Glutamatergic neuron (in vitro differentiated cells): ENCODE data around the gene PRRT1B. TPM values are rescaled to one million over a fixed set of nuclear protein-coding genes. Genes with fewer than 3 reads are reported as not detected.

ENCODE experiments used
- DNase-seq: peaks from one replicate; pipeline ENCODE4 v3.0.0; 2022
- H3K27ac Mint-ChIP-seq: one replicate; pipeline ENCODE4 v1.8.0; 2020; ENCODE audit warnings: mild to moderate bottlenecking, mixed read lengths, inconsistent platforms; ENCODE audit not compliant: unreplicated experiment
- H3K27me3 Mint-ChIP-seq: one replicate; pipeline ENCODE4 v1.8.0; 2020; ENCODE audit warnings: mild to moderate bottlenecking, moderate library complexity, mixed read lengths, inconsistent platforms; ENCODE audit not compliant: unreplicated experiment
- H3K36me3 Mint-ChIP-seq: one replicate; pipeline ENCODE4 v1.8.0; 2020; ENCODE audit warnings: mild to moderate bottlenecking, mixed read lengths, inconsistent platforms; ENCODE audit not compliant: unreplicated experiment
- H3K4me1 Mint-ChIP-seq: one replicate; pipeline ENCODE4 v1.8.0; 2020; ENCODE audit warnings: mild to moderate bottlenecking, low read depth, mixed read lengths, inconsistent platforms; ENCODE audit not compliant: unreplicated experiment
- H3K4me3 Mint-ChIP-seq: one replicate; pipeline ENCODE4 v1.8.0; 2020; ENCODE audit warnings: mild to moderate bottlenecking, mixed read lengths, inconsistent platforms; ENCODE audit not compliant: unreplicated experiment
- H3K9me3 Mint-ChIP-seq: one replicate; pipeline ENCODE4 v1.8.0; 2020; ENCODE audit warnings: mild to moderate bottlenecking, moderate library complexity, mixed read lengths, inconsistent platforms; ENCODE audit not compliant: unreplicated experiment
- CTCF ChIP-seq: fragments of 200-600 bp; sonication (generic); IDR thresholded peaks from one replicate; pipeline ENCODE4 v1.5.0; 2021; ENCODE audit not compliant: partially characterized antibody, unreplicated experiment
- total RNA-seq: library from RNA; stranded (reverse); fragmentation: NEBNext Ultra II Directional; extraction: Animal tissue kit (Norgen Biotek cat#: 25700); gene quantifications from one replicate; pipeline ENCODE4 v1.2.1, GENCODE V29; 2021; ENCODE audit not compliant: unreplicated experiment

Gene PRRT1B
- total RNA-seq, 1 donor from 2014 or later, result not detected

- no peak overlapping the region for H3K4me3 Mint-ChIP-seq
- DNase-seq, result no peak
- H3K27me3 Mint-ChIP-seq, result peaks cover 19% of the 10 kb centered on the region
- peaks cover 15% of the 10 kb centered on the region for H3K4me1 Mint-ChIP-seq
- TF ChIP-seq CTCF, result no peak
- no peaks in the 10 kb centered on the region for H3K36me3 Mint-ChIP-seq
- H3K9me3 Mint-ChIP-seq, result peaks cover 24% of the 10 kb centered on the region
- peak overlapping the region; percentile 52 for H3K27ac Mint-ChIP-seq
Observed at GRCh38 chr9:131587331-131587730, 42.0 kb downstream of the PRRT1B start.

GRCh38 chr9:131587906-131588305, 42.6 kb downstream of the PRRT1B start:
- DNase-seq, result no peak
- peaks cover 17% of the 10 kb centered on the region for H3K27me3 Mint-ChIP-seq
- no peak for TF ChIP-seq CTCF
- peaks cover 24% of the 10 kb centered on the region for H3K9me3 Mint-ChIP-seq
- H3K4me1 Mint-ChIP-seq, result peaks cover 16% of the 10 kb centered on the region
- no peaks in the 10 kb centered on the region for H3K36me3 Mint-ChIP-seq
- no peak overlapping the region for H3K27ac Mint-ChIP-seq
- no peak overlapping the region for H3K4me3 Mint-ChIP-seq

- Mint-ChIP-seq H3K4me3 (no peak overlapping the region), H3K27ac (no peak overlapping the region), H3K9me3 (peaks cover 24% of the 10 kb centered on the region), H3K36me3 (no peaks in the 10 kb centered on the region), H3K4me1 (peaks cover 16% of the 10 kb centered on the region), H3K27me3 (peaks cover 19% of the 10 kb centered on the region)
- no peak for DNase-seq
- TF ChIP-seq CTCF, result no peak
Observed at GRCh38 chr9:131588396-131588795, 43.1 kb downstream of the PRRT1B start.

- no peak for TF ChIP-seq CTCF
- Mint-ChIP-seq H3K27ac (no peak overlapping the region), H3K36me3 (no peaks in the 10 kb centered on the region), H3K9me3 (peaks cover 24% of the 10 kb centered on the region), H3K4me1 (peaks cover 16% of the 10 kb centered on the region), H3K4me3 (no peak overlapping the region), H3K27me3 (peaks cover 19% of the 10 kb centered on the region)
- no peak for DNase-seq
Observed at GRCh38 chr9:131589124-131589711, 43.9 kb downstream of the PRRT1B start.

GRCh38 chr9:131589993-131590392, 44.7 kb downstream of the PRRT1B start:
- Mint-ChIP-seq H3K27ac (no peak overlapping the region), H3K9me3 (peaks cover 24% of the 10 kb centered on the region), H3K36me3 (no peaks in the 10 kb centered on the region), H3K4me1 (peaks cover 16% of the 10 kb centered on the region), H3K4me3 (no peak overlapping the region), H3K27me3 (peaks cover 19% of the 10 kb centered on the region)
- TF ChIP-seq CTCF, result no peak
- no peak for DNase-seq
